OCI-LY1 (cell line): ENCODE measurements around the gene IFNGR1.

Source experiments
- EZH2 ChIP-seq: fragments of 200-600 bp; sonication (generic), shearing (Covaris generic); IDR thresholded peaks from 2 replicates; pipeline ENCODE4 v1.8.0; 2017; ENCODE audit warnings: borderline replicate concordance, mixed run types, mild to moderate bottlenecking, antibody characterized with exemption, low read length, moderate library complexity, mixed read lengths
- TF ChIP-seq, protein P1 (sequence below): fragments of 200-600 bp; sonication (generic), shearing (Covaris generic); IDR thresholded peaks from 2 replicates; pipeline ENCODE4 v1.5.1; 2017; ENCODE audit warnings: mild to moderate bottlenecking, antibody characterized with exemption, low read length, moderate library complexity, mixed read lengths

GRCh38 chr6:137247724-137248123, 28.5 kb upstream of the IFNGR1 start:
- no peak for TF ChIP-seq EZH2
- TF ChIP-seq, protein P1, sequence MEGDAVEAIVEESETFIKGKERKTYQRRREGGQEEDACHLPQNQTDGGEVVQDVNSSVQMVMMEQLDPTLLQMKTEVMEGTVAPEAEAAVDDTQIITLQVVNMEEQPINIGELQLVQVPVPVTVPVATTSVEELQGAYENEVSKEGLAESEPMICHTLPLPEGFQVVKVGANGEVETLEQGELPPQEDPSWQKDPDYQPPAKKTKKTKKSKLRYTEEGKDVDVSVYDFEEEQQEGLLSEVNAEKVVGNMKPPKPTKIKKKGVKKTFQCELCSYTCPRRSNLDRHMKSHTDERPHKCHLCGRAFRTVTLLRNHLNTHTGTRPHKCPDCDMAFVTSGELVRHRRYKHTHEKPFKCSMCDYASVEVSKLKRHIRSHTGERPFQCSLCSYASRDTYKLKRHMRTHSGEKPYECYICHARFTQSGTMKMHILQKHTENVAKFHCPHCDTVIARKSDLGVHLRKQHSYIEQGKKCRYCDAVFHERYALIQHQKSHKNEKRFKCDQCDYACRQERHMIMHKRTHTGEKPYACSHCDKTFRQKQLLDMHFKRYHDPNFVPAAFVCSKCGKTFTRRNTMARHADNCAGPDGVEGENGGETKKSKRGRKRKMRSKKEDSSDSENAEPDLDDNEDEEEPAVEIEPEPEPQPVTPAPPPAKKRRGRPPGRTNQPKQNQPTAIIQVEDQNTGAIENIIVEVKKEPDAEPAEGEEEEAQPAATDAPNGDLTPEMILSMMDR = no peak
